Vagina (tissue), 2 donors: ENCODE results near the gene ASAP2.

Experiments
- CTCF ChIP-seq, 3 experiments: fragments of 450-650 bp in 2 of 3; fragments of 200-600 bp in 1 of 3; sonication (generic) in 1 of 3; IDR thresholded peaks; one replicate each; pipeline ENCODE4 v1.5.1; 2017 to 2019; ENCODE audit warnings: antibody characterized with exemption in 3 of 3, mild to moderate bottlenecking in 2 of 3, moderate library complexity in 2 of 3
- POLR2AphosphoS5 ChIP-seq, 2 donors: sonication (generic); formaldehyde crosslinking; IDR thresholded peaks; one replicate each; pipeline ENCODE4 v1.9.0; 2017; ENCODE audit warnings: antibody characterized with exemption in 2 of 2, mild to moderate bottlenecking in 2 of 2, low read depth in 1 of 2; ENCODE audit not compliant: insufficient read depth in 1 of 2

DNA sequence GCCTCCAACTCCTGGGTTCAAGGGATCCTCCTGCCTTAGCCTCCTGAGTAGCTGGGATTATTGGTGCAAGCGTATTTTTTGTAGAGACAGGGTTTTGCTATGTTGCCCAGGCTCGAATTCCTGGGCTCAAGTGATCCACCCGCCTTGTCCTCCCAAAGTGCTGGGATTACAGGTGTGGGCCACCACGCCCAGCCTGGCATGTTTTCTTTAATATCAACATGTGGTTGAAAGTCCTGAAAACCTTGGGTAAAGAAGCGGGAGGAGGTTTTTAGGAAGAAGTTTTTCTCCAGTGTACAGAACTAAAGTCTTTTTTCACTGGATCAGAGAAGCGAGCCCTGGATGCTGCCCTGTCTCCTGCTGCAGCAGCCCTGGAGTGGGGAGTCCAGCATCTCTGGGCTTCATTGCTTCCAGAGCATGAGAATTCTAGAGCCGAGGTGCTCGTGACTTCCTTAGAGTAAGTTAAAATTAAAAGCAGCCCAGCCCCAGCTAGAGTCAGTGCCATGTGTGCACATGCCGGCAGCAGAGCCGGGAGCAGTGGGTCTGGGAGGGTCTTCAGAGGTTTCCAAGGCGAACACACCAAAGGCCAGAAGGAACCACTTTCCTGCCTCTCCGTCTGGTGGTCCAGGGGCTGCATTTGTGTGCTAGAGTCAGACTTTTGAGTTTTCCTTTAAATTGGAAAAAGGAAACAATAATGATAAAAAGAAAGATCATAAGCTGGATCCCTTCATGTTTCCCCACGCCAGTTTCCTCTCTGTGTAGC is 185.5 kb downstream of the ASAP2 start:
- TF ChIP-seq CTCF (IDR thresholded peaks at IDR 0.05) (no peak), POLR2AphosphoS5 (IDR thresholded peaks at IDR 0.05; ENCODE audit: insufficient read depth in 1 of 2, low read depth in 1 of 2) (no peak)
